Measurements from ENCODE around the gene ADGRG1. TPM values are rescaled to one million over a fixed set of nuclear protein-coding genes. Genes with fewer than 3 reads are reported as not detected.
A peak's percentile ranks its signal among the peaks of the same experiment; 100 is the strongest.

ADGRG1 gene
- polyA plus RNA-seq, 1 of the 3 experiments (the other 2 are of a cell fraction) = 7.4 TPM

- Histone ChIP-seq H3K4me2 (no peak overlapping the region), H4K20me1 (ENCODE audit: insufficient read depth) (no peaks in the 10 kb centered on the region), H3K9me3 (no peaks in the 10 kb centered on the region), H3K9ac (no peak overlapping the region), H3K4me1 (ENCODE audit: control insufficient read depth in 1 of 2, insufficient read depth in 2 of 2, low read depth in 1 of 2, low read length in 1 of 2) (peaks cover 0 to 4% of the 10 kb centered on the region in 2 experiments; a peak in 2 of 4 replicates), H3K27me3 (ENCODE audit: insufficient read depth) (no peaks in the 10 kb centered on the region), H3K27ac (ENCODE audit: low read depth in 2 of 2, low read length in 1 of 2) (no peak overlapping the region), H3K4me3 (ENCODE audit: low read depth in 2 of 2, low read length in 1 of 2) (no peak overlapping the region), H3K79me2 (ENCODE audit: insufficient read depth) (no peaks in the 10 kb centered on the region), H3K36me3 (replicated peaks in 1 of 2; ENCODE audit: control insufficient read depth in 1 of 2, insufficient read depth in 2 of 2, low read length in 1 of 2) (no peaks in the 10 kb centered on the region), H3F3A (replicated peaks; ENCODE audit: insufficient read depth) (no peaks in the 10 kb centered on the region), H3K9me2 (no peaks in the 10 kb centered on the region), H2AFZ (ENCODE audit: low read depth) (no peak overlapping the region)
- peak; percentile 8 for DNase-seq
- 88% methylated on average over 10 of the region's 10 CpGs for WGBS (ENCODE audit: low lambda C conversion rate)
- POLR2A ChIA-PET = no interaction called here
- CTCF ChIA-PET = interaction anchor here (1.0 to 2.3 kb wide), 4 partner anchors 11 to 40 kb away, joined by 3 to 7 read pairs (median 4); no protein-coding TSS in a partner anchor
- no peak for TF ChIP-seq MXI1 (IDR thresholded peaks at IDR 0.05; ENCODE audit: low read depth, low read length)
Observed at GRCh38 chr16:57615813-57616212, 12.6 kb upstream of the ADGRG1 start.

GRCh38 chr16:57616241-57616640, 12.2 kb upstream of the ADGRG1 start:
- no peak overlapping the region for H2AFZ ChIP-seq (ENCODE audit: low read depth)
- no peak overlapping the region for H3K27ac ChIP-seq (ENCODE audit: low read depth in 2 of 2, low read length in 1 of 2)
- DNase-seq = peak; percentile 11
- H3K9me2 ChIP-seq = no peaks in the 10 kb centered on the region
- ChIA-PET CTCF (interaction anchor here (1.2 to 3.3 kb wide), 3 partner anchors 11 to 40 kb away, joined by 4 to 13 read pairs (median 7); no protein-coding TSS in a partner anchor), POLR2A (no interaction called here)
- no peaks in the 10 kb centered on the region for H3K9me3 ChIP-seq
- H3K27me3 ChIP-seq (ENCODE audit: insufficient read depth) = no peaks in the 10 kb centered on the region
- H4K20me1 ChIP-seq (ENCODE audit: insufficient read depth) = no peaks in the 10 kb centered on the region
- no peak for TF ChIP-seq YY1 (IDR thresholded peaks at IDR 0.05; ENCODE audit: low read depth)
- TF ChIP-seq REST (IDR thresholded peaks at IDR 0.05; ENCODE audit: low read depth, low read length) = no peak
- no peak for TF ChIP-seq JUND (IDR thresholded peaks at IDR 0.05)
- no peak for TF ChIP-seq FOSL2 (IDR thresholded peaks at IDR 0.05; ENCODE audit: borderline replicate concordance, low read depth)
- no peak for TF ChIP-seq NFIC (IDR thresholded peaks at IDR 0.05; ENCODE audit: borderline replicate concordance)
- TF ChIP-seq CHD2 (IDR thresholded peaks at IDR 0.05; ENCODE audit: low read length, partially characterized antibody) = no peak
- TF ChIP-seq ZBTB33 (IDR thresholded peaks at IDR 0.05; ENCODE audit: borderline replicate concordance, low read depth) = no peak
- no peak for TF ChIP-seq RXRA (IDR thresholded peaks at IDR 0.05; ENCODE audit: borderline replicate concordance, low read depth)
- no peak for TF ChIP-seq SIN3A (IDR thresholded peaks at IDR 0.05; ENCODE audit: borderline replicate concordance, low read depth, low read length)
- no peak for TF ChIP-seq MAX (IDR thresholded peaks at IDR 0.05; ENCODE audit: low read depth)
- no peak for TF ChIP-seq MEF2A (IDR thresholded peaks at IDR 0.05; ENCODE audit: borderline replicate concordance, low read depth)
- no peak for TF ChIP-seq EZH2phosphoT487 (IDR thresholded peaks at IDR 0.05; ENCODE audit: borderline replicate concordance, low read depth)
- no peak for TF ChIP-seq TCF12 (IDR thresholded peaks at IDR 0.05)
- TF ChIP-seq POLR2AphosphoS5 (IDR thresholded peaks at IDR 0.05; ENCODE audit: low read depth, low read length) = no peak
- TF ChIP-seq GATA2 (CRISPR knock-in tag; IDR thresholded peaks at IDR 0.05) = no peak
- no peak for TF ChIP-seq SMC3 (IDR thresholded peaks at IDR 0.05; ENCODE audit: low read depth, low read length)
- no peak for TF ChIP-seq MXI1 (IDR thresholded peaks at IDR 0.05; ENCODE audit: low read depth, low read length)
- no peak for TF ChIP-seq PBX3 (IDR thresholded peaks at IDR 0.05)
- no peak for TF ChIP-seq RFX5 (IDR thresholded peaks at IDR 0.05; ENCODE audit: low read length)
- H3K4me1 ChIP-seq (ENCODE audit: control insufficient read depth in 1 of 2, insufficient read depth in 2 of 2, low read depth in 1 of 2, low read length in 1 of 2) = peaks cover 0 to 6% of the 10 kb centered on the region in 2 experiments; a peak in 1 of 4 replicates
- H3F3A ChIP-seq (replicated peaks; ENCODE audit: insufficient read depth) = no peaks in the 10 kb centered on the region
- no peak overlapping the region for H3K4me2 ChIP-seq
- H3K36me3 ChIP-seq (replicated peaks in 1 of 2; ENCODE audit: control insufficient read depth in 1 of 2, insufficient read depth in 2 of 2, low read length in 1 of 2) = no peaks in the 10 kb centered on the region
- H3K9ac ChIP-seq = no peak overlapping the region
- H3K4me3 ChIP-seq (ENCODE audit: low read depth in 2 of 2, low read length in 1 of 2) = no peak overlapping the region
- H3K79me2 ChIP-seq (ENCODE audit: insufficient read depth) = no peaks in the 10 kb centered on the region
- 90% methylated on average over 6 of the region's 7 CpGs for WGBS (ENCODE audit: low lambda C conversion rate)
